Smooth muscle cell of the brain vasculature (primary cell): ENCODE data around the gene POLD3.

Experiments
- DNase-seq: peaks from one replicate; pipeline ENCODE4 v3.0.0-alpha.2; 2012; ENCODE audit warnings: low read depth, low spot score

POLD3 gene

DNA sequence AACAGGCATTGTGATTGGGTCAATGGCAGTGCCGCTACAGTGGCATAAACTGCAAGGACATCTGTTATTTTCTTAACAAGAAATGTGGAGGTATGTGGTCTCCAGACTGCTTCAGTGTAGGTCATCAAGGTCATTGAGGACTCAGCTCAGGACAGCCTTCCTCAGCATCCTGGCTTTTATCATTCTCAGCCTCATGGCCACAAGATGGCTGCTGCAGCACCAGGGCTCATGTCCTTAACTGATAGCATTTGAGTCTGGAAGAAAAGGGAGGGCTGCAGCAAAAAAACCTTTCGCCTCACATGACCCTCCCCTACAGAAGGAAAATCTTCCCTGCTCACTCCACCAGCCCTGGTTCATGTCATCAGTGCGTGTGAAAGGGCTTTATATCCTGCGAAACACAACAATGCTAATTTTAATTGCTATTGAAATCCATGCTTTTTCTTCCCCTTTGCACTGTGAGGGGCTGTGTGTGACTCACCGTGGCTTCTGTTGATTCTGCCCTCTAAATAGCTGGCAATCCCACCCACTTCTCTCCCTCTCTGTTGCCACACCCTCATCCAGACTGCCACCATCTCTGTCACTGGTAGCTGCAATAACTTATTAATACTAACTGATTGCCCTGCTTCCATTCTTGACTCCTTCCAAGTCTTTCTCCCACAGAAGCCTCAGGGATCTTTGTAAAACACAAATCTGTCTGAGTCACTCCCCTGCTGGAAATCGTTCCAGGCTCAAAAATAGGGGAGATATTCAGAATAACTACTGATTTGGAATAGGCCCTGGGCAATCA is 95.0 kb downstream of the POLD3 start:
- DNase-seq, result no peak

DNA sequence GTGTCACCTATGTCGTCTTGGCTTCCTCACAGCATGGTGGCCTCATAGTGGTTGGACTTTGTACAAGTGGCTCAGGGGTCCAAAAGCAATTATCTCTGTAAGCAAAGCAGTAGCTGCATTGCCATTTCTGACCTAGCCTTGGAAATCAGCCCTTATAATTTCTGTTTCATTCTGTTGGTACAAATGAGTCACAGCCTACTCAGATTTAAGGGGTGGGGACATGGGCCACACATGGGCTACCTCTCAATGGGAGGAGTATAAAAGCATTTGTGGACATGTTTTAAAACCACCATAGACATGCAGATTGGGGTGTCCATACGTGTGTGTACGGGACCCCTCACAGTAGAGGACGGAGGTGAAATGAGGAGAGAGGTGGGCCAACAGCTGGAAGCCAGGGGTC is 97.3 kb downstream of the POLD3 start:
- DNase-seq, result no peak

DNA sequence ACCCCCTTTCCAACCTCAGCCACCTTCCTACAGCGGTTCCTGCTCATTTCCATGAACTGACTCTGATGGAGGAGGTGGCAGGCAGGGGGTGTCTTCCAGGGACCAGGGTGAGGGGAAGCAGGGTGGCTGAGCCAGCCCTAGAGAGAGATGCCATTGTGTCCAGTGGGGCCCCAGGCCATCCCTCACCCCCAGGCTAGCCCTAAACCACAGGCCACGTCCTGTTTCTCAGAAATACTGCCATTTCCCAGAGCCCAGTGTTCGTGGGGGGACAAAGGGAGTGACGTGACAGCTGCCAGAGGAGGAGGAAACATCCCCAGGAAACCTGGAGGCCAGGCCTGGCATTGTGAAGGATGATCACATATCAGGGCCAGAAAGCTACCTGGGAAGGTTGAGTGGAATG is 99.4 kb downstream of the POLD3 start:
- no peak for DNase-seq
